Sigmoid colon (tissue), 4 donors: Measurements from ENCODE around the gene NOL11.
"Not testable (repeated sequence)": the region's sequence is repeated elsewhere in the genome, so short reads cannot be mapped to it uniquely, and the experiment has no call there.

Experiments used
- CTCF ChIP-seq, 4 experiments: fragments of 450-650 bp in 3 of 4; fragments of 200-600 bp in 1 of 4; IDR thresholded peaks; one replicate each; pipeline ENCODE4 v1.5.1; 2016 to 2019; ENCODE audit warnings: antibody characterized with exemption in 4 of 4, mild to moderate bottlenecking in 3 of 4, moderate library complexity in 2 of 4
- POLR2A ChIP-seq, 2 donors: fragments of 450-650 bp; IDR thresholded peaks; one replicate each; pipeline ENCODE4 v1.6.1; 2016; ENCODE audit warnings: antibody characterized with exemption in 2 of 2, mild to moderate bottlenecking in 2 of 2, moderate library complexity in 2 of 2
- POLR2AphosphoS5 ChIP-seq, 4 donors: sonication (generic); formaldehyde crosslinking; IDR thresholded peaks; one replicate each; pipeline ENCODE4 v1.6.1; 2017; ENCODE audit warnings: antibody characterized with exemption in 4 of 4

GRCh38 chr17:67754686-67755085 lies 37.0 kb downstream of the NOL11 start:
- not testable (repeated sequence) for TF ChIP-seq CTCF, POLR2A, POLR2AphosphoS5 (IDR thresholded peaks at IDR 0.05)
